Spleen (tissue), 11 donors: ENCODE results near the gene HS3ST4. TPM values are rescaled to one million over a fixed set of nuclear protein-coding genes. Genes with fewer than 3 reads are reported as not detected.

Experiments
- DNase-seq: peaks from one replicate; pipeline ENCODE4 v3.0.0-alpha.2; 2020
- H3K27ac ChIP-seq, 8 donors: fragments of 200-600 bp; sonication (generic) in 7 of 8; 1 replicate in 4 of 8; 2 replicates in 4 of 8; pipeline versions ENCODE4 v1.5.0 to v1.8.0; 2016 to 2021; ENCODE audit warnings: inconsistent platforms in 4 of 8, mild to moderate bottlenecking in 4 of 8, moderate library complexity in 1 of 8
- H3K27me3 ChIP-seq, 7 donors: fragments of 200-600 bp; sonication (generic) in 6 of 7; replicated peaks in 1 of 7; 1 replicate in 4 of 7; 2 replicates in 3 of 7; pipeline versions ENCODE4 v1.5.0 to v1.8.0; 2016 to 2021; ENCODE audit warnings: inconsistent platforms in 3 of 7, mild to moderate bottlenecking in 1 of 7
- H3K36me3 ChIP-seq, 6 donors: fragments of 200-600 bp; sonication (generic) in 5 of 6; 1 replicate in 4 of 6; 2 replicates in 2 of 6; pipeline versions ENCODE4 v1.5.0 to v1.8.0; 2016 to 2021; ENCODE audit warnings: inconsistent platforms in 2 of 6
- H3K4me1 ChIP-seq, 6 donors: fragments of 200-600 bp; sonication (generic) in 5 of 6; 1 replicate in 3 of 6; 2 replicates in 3 of 6; pipeline versions ENCODE4 v1.5.0 to v1.8.0; 2016 to 2021; ENCODE audit warnings: inconsistent platforms in 3 of 6
- H3K4me3 ChIP-seq, 8 donors: fragments of 200-600 bp; sonication (generic) in 7 of 8; 1 replicate in 4 of 8; 2 replicates in 4 of 8; pipeline versions ENCODE4 v1.5.0 to v1.8.0; 2016 to 2021; ENCODE audit warnings: inconsistent platforms in 4 of 8, mild to moderate bottlenecking in 4 of 8, moderate library complexity in 2 of 8
- H3K9me3 ChIP-seq, 8 donors: fragments of 200-600 bp; sonication (generic) in 7 of 8; 1 replicate in 4 of 8; 2 replicates in 4 of 8; pipeline versions ENCODE4 v1.5.0 to v1.8.0; 2016 to 2021; ENCODE audit warnings: inconsistent platforms in 4 of 8
- CTCF ChIP-seq, 11 experiments: fragments of 200-600 bp in 7 of 11; fragments of 450-650 bp in 4 of 11; sonication (generic) in 4 of 11; IDR thresholded peaks in 8 of 11; conservative IDR thresholded peaks in 3 of 11; 1 replicate in 7 of 11; 2 replicates in 4 of 11; pipeline versions ENCODE4 v1.4.0 to v1.8.0; 2016 to 2021; ENCODE audit warnings: antibody characterized with exemption in 11 of 11, inconsistent platforms in 4 of 11, mild to moderate bottlenecking in 1 of 11
- POLR2A ChIP-seq, 3 donors: fragments of 450-650 bp; IDR thresholded peaks; one replicate each; pipeline ENCODE4 v1.5.1; 2017; ENCODE audit warnings: antibody characterized with exemption in 3 of 3, mild to moderate bottlenecking in 1 of 3
- POLR2AphosphoS5 ChIP-seq, 3 donors: sonication (generic); formaldehyde crosslinking; IDR thresholded peaks; one replicate each; pipeline ENCODE4 v1.5.1; 2017; ENCODE audit warnings: antibody characterized with exemption in 3 of 3
- WGBS, 5 donors: extraction: QIAGEN DNeasy Blood & Tissue Kit in 3 of 5; methylation state at CpG; one replicate each; pipeline versions ENCODE4 v1.1.5 to v1.1.7; 2013 to 2018; 5-methylcytosine and 5-hydroxymethylcytosine counted together
- intact Hi-C: fragments of 100-400 bp; cut with DNase I; formaldehyde crosslinking; loops from one replicate; pipeline ENCODE4 v1.15.0; 2023; ENCODE audit warnings: low total_unique reads
- polyA plus RNA-seq, 3 donors: library from polyadenylated mRNA; stranded (reverse); fragments of 200-250 nt; gene quantifications; one replicate each; pipeline ENCODE4 v1.2.1, GENCODE V29; 2013
- total RNA-seq, 7 donors: library from RNA; depleted of rRNA in 3 of 7; stranded (reverse); fragments of >200 nt in 3 of 7; fragmentation: NEBNext Ultra II Directional in 4 of 7; extraction: Animal tissue kit (Norgen Biotek cat#: 25700) in 4 of 7; gene quantifications; one replicate each; pipeline versions ENCODE4 v1.1.0 to v1.2.1, GENCODE V29; 2016 to 2021
- donor health status: healthy with polysubstance abuse.
- donor health status: DM: no; HTN: no; CAD: no; lungs with moderate emphysema.
- donor health status: DM: no; HTN: no; CAD: no.
- donor health status: Bipolar disorder and iron deficiency.
- donor health status: healthy.
- donor health status: DM: no; HTN: no; CAD: no.
- donor health status: DM: yes; HTN: yes; CAD: no.

HS3ST4 gene
- total and polyA plus RNA-seq, 10 donors: 0.08 to 4.2 (median 1.9) TPM

GRCh38 chr16:26128296-26128695, 436.5 kb downstream of the HS3ST4 start:
- no peak overlapping the region for H3K4me3 ChIP-seq
- H3K36me3 ChIP-seq: no peaks in the 10 kb centered on the region
- intact Hi-C loops: no loop called here
- no peaks in the 10 kb centered on the region for H3K27me3 ChIP-seq
- 67 to 78% (median 68%) methylated on average over 1 of the region's 1 CpG for WGBS, 5 donors
- TF ChIP-seq POLR2A (IDR thresholded peaks at IDR 0.05) (no peak), POLR2AphosphoS5 (IDR thresholded peaks at IDR 0.05) (no peak), CTCF (IDR thresholded peaks at IDR 0.05 in 8 of 11, conservative IDR thresholded peaks at IDR 0.05 in 3 of 11) (no peak)
- H3K4me1 ChIP-seq: no peaks in the 10 kb centered on the region
- H3K9me3 ChIP-seq: no peaks in the 10 kb centered on the region
- DNase-seq: no peak
- H3K27ac ChIP-seq: no peak overlapping the region

GRCh38 chr16:26129997-26130396, 438.2 kb downstream of the HS3ST4 start:
- H3K4me3 ChIP-seq: no peak overlapping the region
- WGBS, 5 donors: 84 to 90% (median 86%) methylated on average over 7 to 9 of the region's 9 CpGs
- no peaks in the 10 kb centered on the region for H3K9me3 ChIP-seq
- H3K27ac ChIP-seq: no peak overlapping the region
- intact Hi-C loops: no loop called here
- H3K27me3 ChIP-seq: no peaks in the 10 kb centered on the region
- DNase-seq: no peak
- TF ChIP-seq POLR2AphosphoS5 (IDR thresholded peaks at IDR 0.05): no peak
- no peak for TF ChIP-seq POLR2A (IDR thresholded peaks at IDR 0.05)
- H3K36me3 ChIP-seq: no peaks in the 10 kb centered on the region
- H3K4me1 ChIP-seq: no peaks in the 10 kb centered on the region

- peaks cover 0 to 8% (median 0%) of the 10 kb centered on the region in 7 donors for H3K27me3 ChIP-seq
- no peaks in the 10 kb centered on the region for H3K4me1 ChIP-seq
- H3K36me3 ChIP-seq: no peaks in the 10 kb centered on the region
- no peak for TF ChIP-seq POLR2AphosphoS5 (IDR thresholded peaks at IDR 0.05)
- no peak for TF ChIP-seq CTCF (IDR thresholded peaks at IDR 0.05 in 8 of 11, conservative IDR thresholded peaks at IDR 0.05 in 3 of 11)
- TF ChIP-seq POLR2A (IDR thresholded peaks at IDR 0.05): no peak
- intact Hi-C loops: no loop called here
- 50 to 55% (median 54%) methylated on average over 5 of the region's 5 CpGs for WGBS, 5 donors
- H3K27ac ChIP-seq: no peak overlapping the region
- H3K4me3 ChIP-seq: no peak overlapping the region
- no peak for DNase-seq
- H3K9me3 ChIP-seq: no peaks in the 10 kb centered on the region
Measured at GRCh38 chr16:26133416-26134093, 441.8 kb downstream of the HS3ST4 start.

GRCh38 chr16:26134588-26134987, 442.8 kb downstream of the HS3ST4 start:
- H3K4me3 ChIP-seq: no peak overlapping the region
- WGBS, 5 donors: 56 to 77% (median 71%) methylated on average over 2 of the region's 2 CpGs
- H3K9me3 ChIP-seq: no peaks in the 10 kb centered on the region
- intact Hi-C loops: no loop called here
- no peak for DNase-seq
- H3K4me1 ChIP-seq: no peaks in the 10 kb centered on the region
- TF ChIP-seq CTCF (IDR thresholded peaks at IDR 0.05 in 8 of 11, conservative IDR thresholded peaks at IDR 0.05 in 3 of 11): no peak
- no peak for TF ChIP-seq POLR2AphosphoS5 (IDR thresholded peaks at IDR 0.05)
- no peak for TF ChIP-seq POLR2A (IDR thresholded peaks at IDR 0.05)
- H3K36me3 ChIP-seq: no peaks in the 10 kb centered on the region
- H3K27ac ChIP-seq: no peak overlapping the region
- peaks cover 0 to 8% (median 0%) of the 10 kb centered on the region in 7 donors for H3K27me3 ChIP-seq
